Endothelial cell (in vitro differentiated cells): ENCODE measurements around the gene RAPGEF3. TPM values are rescaled to one million over a fixed set of nuclear protein-coding genes. Genes with fewer than 3 reads are reported as not detected.

Experiments used
- DNase-seq: peaks from one replicate; pipeline ENCODE4 v3.0.0; 2021; ENCODE audit warnings: low spot score
- H3K27ac Mint-ChIP-seq: one replicate; pipeline ENCODE4 v1.8.0; 2021; ENCODE audit warnings: mixed read lengths, inconsistent platforms; ENCODE audit not compliant: unreplicated experiment
- H3K27me3 Mint-ChIP-seq: one replicate; pipeline ENCODE4 v1.8.0; 2021; ENCODE audit warnings: mild to moderate bottlenecking, moderate library complexity, mixed read lengths, inconsistent platforms; ENCODE audit not compliant: unreplicated experiment
- H3K36me3 Mint-ChIP-seq: one replicate; pipeline ENCODE4 v1.8.0; 2021; ENCODE audit warnings: mild to moderate bottlenecking, low read depth, mixed read lengths, inconsistent platforms; ENCODE audit not compliant: unreplicated experiment
- H3K4me1 Mint-ChIP-seq: one replicate; pipeline ENCODE4 v1.8.0; 2021; ENCODE audit warnings: mild to moderate bottlenecking, mixed read lengths, inconsistent platforms; ENCODE audit not compliant: unreplicated experiment
- H3K4me3 Mint-ChIP-seq: one replicate; pipeline ENCODE4 v1.8.0; 2021; ENCODE audit warnings: mild to moderate bottlenecking, mixed read lengths, inconsistent platforms; ENCODE audit not compliant: unreplicated experiment
- H3K9me3 Mint-ChIP-seq: one replicate; pipeline ENCODE4 v1.8.0; 2021; ENCODE audit warnings: mixed read lengths, inconsistent platforms; ENCODE audit not compliant: unreplicated experiment
- total RNA-seq: library from RNA; stranded (reverse); fragmentation: NEBNext Ultra II Directional; extraction: Animal tissue kit (Norgen Biotek cat#: 25700); gene quantifications from one replicate; pipeline ENCODE4 v1.2.1, GENCODE V29; 2021; ENCODE audit not compliant: unreplicated experiment
- TF ChIP-seq, protein P1 (sequence below): fragments of 200-600 bp; sonication (generic); IDR thresholded peaks from one replicate; pipeline ENCODE4 v1.5.0; 2021; ENCODE audit warnings: antibody characterized with exemption; ENCODE audit not compliant: unreplicated experiment

Gene RAPGEF3
- total RNA-seq, 1 donor from 2014 or later = 81.5 TPM

GRCh38 chr12:47779301-47779942, 20.7 kb upstream of the RAPGEF3 start:
- peak overlapping the region; percentile 5 for H3K27ac Mint-ChIP-seq
- no peaks in the 10 kb centered on the region for H3K9me3 Mint-ChIP-seq
- H3K27me3 Mint-ChIP-seq = peaks cover 45% of the 10 kb centered on the region
- H3K4me3 Mint-ChIP-seq = peak overlapping the region; percentile 2
- peaks cover 55% of the 10 kb centered on the region for H3K4me1 Mint-ChIP-seq
- TF ChIP-seq, protein P1, sequence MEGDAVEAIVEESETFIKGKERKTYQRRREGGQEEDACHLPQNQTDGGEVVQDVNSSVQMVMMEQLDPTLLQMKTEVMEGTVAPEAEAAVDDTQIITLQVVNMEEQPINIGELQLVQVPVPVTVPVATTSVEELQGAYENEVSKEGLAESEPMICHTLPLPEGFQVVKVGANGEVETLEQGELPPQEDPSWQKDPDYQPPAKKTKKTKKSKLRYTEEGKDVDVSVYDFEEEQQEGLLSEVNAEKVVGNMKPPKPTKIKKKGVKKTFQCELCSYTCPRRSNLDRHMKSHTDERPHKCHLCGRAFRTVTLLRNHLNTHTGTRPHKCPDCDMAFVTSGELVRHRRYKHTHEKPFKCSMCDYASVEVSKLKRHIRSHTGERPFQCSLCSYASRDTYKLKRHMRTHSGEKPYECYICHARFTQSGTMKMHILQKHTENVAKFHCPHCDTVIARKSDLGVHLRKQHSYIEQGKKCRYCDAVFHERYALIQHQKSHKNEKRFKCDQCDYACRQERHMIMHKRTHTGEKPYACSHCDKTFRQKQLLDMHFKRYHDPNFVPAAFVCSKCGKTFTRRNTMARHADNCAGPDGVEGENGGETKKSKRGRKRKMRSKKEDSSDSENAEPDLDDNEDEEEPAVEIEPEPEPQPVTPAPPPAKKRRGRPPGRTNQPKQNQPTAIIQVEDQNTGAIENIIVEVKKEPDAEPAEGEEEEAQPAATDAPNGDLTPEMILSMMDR = peak; percentile 97
- peaks cover 29% of the 10 kb centered on the region for H3K36me3 Mint-ChIP-seq
- peak; percentile 96 for DNase-seq

- no peaks in the 10 kb centered on the region for H3K9me3 Mint-ChIP-seq
- H3K4me1 Mint-ChIP-seq = peaks cover 60% of the 10 kb centered on the region
- H3K27me3 Mint-ChIP-seq = peaks cover 50% of the 10 kb centered on the region
- TF ChIP-seq, protein P1 = no peak
- H3K27ac Mint-ChIP-seq = peak overlapping the region; percentile 5
- no peak for DNase-seq
- H3K36me3 Mint-ChIP-seq = peaks cover 34% of the 10 kb centered on the region
- peak overlapping the region; percentile 2 for H3K4me3 Mint-ChIP-seq
Observed at GRCh38 chr12:47778881-47779280, 20.2 kb upstream of the RAPGEF3 start.

- Mint-ChIP-seq H3K27ac (peak overlapping the region; percentile 96), H3K4me3 (peak overlapping the region; percentile 81)
- TF ChIP-seq, protein P1 = no peak
Observed at GRCh38 chr12:47777741-47778558, 19.3 kb upstream of the RAPGEF3 start.

GRCh38 chr12:47777151-47777550, 18.5 kb upstream of the RAPGEF3 start:
- Mint-ChIP-seq H3K36me3 (peaks cover 35% of the 10 kb centered on the region), H3K27me3 (peaks cover 46% of the 10 kb centered on the region), H3K27ac (peak overlapping the region; percentile 96), H3K9me3 (no peaks in the 10 kb centered on the region), H3K4me3 (no peak overlapping the region), H3K4me1 (peaks cover 63% of the 10 kb centered on the region)
- TF ChIP-seq, protein P1 = no peak
- DNase-seq = no peak

More at GRCh38 chr12:47777741-47778558, 19.3 kb upstream of the RAPGEF3 start:
- Mint-ChIP-seq H3K27me3 (peaks cover 47% of the 10 kb centered on the region), H3K36me3 (peaks cover 34% of the 10 kb centered on the region), H3K9me3 (no peaks in the 10 kb centered on the region), H3K4me1 (peaks cover 60% of the 10 kb centered on the region)
- peak; percentile 47 for DNase-seq
